Activated CD4-positive, CD25-positive, alpha-beta regulatory T cell treated with anti-CD3 and anti-CD28 coated beads, Interleukin-2, amount 50 U/mL, for 24 hours (primary cell): ENCODE data around the gene ZFAND5.

ENCODE experiments used
- ATAC-seq, 2 donors: fragments of 150-1000 bp; cut with Tn5 transposase; one replicate each; pipeline ENCODE4 v1.10.0; 2021; ENCODE audit warnings: mild to moderate bottlenecking in 1 of 2, moderate library complexity in 1 of 2

ZFAND5 gene, protein sequence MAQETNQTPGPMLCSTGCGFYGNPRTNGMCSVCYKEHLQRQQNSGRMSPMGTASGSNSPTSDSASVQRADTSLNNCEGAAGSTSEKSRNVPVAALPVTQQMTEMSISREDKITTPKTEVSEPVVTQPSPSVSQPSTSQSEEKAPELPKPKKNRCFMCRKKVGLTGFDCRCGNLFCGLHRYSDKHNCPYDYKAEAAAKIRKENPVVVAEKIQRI

DNA sequence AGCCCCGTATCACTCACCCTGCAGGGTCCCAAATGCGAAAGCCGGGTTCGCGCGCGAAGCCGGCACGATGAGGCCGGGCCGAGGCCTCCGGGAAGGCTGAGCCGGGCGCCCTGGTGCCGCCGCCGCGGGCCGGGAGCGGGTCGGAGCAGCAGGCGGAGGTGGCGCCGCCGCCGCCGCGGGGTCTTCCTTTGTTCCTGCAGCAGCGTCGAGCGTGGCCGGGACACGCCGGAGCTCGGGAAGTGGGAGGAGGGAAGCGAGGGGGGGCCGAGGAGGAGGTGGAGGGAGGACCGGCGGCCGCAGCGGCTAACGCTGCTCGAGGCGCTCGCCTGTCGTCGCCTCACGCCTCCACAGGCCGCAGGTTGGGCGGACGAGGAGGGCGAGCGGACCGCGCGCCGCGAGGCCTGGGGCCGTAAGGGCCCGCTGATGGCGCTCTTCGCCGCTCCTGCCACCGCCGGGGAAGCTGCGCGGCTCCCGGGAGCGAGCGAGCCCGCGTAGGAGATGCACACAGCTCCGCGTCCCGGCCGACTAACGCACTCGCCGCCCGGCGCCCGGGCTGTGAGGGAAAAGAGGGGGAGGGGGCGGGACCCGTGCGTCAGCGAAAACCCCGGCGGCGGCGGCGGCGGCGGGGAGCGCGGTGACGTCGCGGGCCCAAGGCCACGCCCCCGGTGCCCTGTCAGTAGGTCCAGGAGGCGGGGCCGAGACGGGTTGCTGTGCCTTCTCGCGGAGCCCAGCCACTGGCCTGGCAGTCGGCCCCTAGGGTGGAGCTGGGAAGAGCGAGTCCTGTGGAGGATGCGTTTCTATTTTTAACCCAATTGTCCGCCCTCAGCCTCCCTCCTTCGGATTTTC, at the start of gene ZFAND5:
Gene ZFAND5 (minus strand): TSS at position 530 of the 846 bp plus-strand sequence. CDS start 4,430 bp downstream, outside the sequence.
- peak; percentile 81 to 82 for ATAC-seq

DNA sequence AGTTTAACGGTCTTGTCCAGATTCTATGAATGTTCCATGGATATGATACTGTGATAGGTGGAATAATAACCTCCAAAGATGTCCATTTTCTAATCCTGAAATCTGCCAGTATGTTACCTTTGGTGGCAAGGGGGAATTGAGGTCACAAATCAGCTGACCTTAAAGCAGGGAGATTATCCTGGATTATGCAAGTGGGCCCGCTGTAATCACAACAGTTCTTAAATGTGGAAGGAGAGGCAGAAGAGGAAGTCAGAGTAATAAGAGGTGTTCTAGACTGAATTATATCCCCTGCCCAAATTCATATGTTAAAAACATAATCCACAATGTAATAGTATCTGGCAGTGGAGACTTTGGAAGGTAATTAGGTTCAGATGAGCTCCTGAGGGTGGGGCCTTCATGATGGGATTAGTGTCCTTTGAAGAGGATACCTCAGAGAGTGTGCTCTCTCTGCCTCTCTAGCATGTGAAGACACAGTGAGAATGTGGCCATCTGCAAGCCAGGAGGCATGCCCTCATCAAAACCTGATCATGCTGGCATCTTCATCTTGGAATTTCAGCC, 47.6 kb upstream of the ZFAND5 start:
- ATAC-seq = no peak

DNA sequence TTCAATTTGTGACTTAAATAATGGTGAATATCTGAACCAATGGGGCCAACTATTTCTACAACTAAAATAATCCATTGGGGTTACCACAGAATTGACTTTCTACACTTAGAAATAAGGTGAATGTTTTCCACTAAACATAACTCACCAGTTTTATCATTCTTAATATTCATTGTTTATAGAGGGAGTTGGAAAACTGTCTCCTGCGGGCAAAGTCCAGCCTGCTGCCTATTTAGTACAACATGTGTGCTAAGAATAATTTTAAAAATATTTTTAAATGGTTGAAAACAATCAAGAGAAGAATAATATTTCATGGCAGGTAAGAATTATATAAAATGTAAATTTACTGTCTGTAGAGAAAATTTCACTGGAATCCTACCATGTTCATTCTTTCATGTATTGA, 45.2 kb upstream of the ZFAND5 start:
- no peak for ATAC-seq

DNA sequence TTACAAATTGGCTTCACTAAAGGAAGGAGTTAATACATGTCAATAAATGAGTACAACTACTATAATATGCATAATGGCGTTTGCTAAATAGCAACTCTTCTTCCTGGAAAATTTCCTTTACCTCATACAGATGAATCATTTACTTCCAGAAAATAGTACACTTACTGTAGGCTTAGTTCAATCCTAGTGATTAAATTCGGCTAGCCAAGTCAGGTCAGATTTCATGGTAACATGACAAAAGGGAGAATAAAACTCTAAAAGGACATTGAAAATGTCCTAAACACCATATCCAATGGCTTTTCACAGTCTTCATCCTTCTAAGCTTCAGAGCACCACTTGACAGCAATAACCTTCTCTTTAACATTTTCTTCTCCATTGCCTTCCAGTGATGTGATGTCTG, 42.1 kb upstream of the ZFAND5 start:
- no peak for ATAC-seq

DNA sequence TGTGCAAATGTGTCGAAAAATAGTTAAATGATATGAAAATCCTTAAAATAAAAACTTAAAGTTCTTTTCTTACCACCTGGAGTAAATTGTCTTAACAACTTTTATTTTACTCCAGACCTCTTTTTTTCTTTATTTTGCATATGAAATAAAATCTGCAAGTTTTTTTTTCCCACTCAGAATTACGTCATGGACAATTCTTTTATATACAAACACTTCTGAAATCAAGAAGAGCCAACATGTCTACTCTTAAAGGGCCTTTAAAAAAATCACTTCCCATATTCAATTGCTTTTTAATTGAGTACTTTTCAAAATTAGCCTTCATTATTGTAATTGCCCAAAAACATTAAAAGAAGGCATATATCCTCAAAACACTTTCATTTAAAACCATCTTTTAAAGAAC, 37.7 kb upstream of the ZFAND5 start:
- ATAC-seq = no peak

DNA sequence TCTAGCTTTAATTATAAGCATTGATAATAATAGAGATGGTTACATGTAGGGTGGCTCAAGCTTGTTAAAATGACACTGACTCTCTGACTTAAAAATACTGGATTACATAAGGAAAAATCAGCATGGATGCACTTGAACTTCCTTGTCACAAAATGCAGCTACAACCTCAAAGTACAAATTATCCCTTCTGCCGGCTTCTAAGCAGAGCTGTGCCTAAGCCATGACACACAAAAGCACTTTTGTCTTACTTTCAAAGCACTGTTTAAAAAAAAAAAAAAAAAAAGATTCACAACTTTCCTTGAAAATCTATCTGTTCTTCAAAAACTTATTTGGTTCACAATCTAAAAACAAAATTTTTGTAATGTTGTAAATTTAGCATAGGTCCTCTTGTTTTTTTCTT, 36.4 kb upstream of the ZFAND5 start:
- no peak for ATAC-seq

DNA sequence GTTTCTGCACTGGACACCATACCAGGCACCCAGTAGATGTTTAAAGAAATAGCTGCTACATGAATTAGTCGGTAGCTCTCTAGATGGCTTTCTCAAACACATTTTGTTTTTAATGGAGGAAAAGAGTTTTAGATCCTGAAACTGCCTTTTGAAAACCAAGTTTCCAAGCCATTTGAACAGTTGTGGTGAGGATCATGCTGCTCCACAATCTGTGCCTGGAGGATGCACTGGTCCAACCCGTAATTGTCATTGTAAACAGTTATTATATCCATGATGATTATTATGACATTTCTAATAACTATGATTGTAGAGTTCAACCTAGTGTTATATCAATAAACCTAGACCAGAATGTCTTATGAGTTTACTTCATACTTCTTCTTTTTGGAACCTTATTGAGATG, 35.9 kb upstream of the ZFAND5 start:
- no peak for ATAC-seq

DNA sequence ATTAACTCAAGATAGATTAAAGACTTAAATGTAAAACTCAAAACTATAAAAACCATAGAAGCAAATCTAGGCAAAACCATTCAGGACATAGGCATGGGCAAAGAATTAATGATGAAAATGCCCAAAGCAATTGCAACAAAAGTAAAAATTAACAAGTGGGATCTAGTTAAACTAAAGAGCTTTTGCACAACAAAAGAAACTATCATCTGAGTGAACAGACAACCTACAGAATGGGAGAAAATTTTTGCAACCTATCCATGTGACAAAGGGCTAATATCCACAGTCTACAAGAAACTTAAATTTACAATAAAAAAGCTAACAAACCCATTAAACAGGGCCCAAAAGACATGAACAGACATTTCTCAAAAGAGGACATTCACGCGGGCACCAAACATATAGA, 34.4 kb upstream of the ZFAND5 start:
- ATAC-seq = no peak

DNA sequence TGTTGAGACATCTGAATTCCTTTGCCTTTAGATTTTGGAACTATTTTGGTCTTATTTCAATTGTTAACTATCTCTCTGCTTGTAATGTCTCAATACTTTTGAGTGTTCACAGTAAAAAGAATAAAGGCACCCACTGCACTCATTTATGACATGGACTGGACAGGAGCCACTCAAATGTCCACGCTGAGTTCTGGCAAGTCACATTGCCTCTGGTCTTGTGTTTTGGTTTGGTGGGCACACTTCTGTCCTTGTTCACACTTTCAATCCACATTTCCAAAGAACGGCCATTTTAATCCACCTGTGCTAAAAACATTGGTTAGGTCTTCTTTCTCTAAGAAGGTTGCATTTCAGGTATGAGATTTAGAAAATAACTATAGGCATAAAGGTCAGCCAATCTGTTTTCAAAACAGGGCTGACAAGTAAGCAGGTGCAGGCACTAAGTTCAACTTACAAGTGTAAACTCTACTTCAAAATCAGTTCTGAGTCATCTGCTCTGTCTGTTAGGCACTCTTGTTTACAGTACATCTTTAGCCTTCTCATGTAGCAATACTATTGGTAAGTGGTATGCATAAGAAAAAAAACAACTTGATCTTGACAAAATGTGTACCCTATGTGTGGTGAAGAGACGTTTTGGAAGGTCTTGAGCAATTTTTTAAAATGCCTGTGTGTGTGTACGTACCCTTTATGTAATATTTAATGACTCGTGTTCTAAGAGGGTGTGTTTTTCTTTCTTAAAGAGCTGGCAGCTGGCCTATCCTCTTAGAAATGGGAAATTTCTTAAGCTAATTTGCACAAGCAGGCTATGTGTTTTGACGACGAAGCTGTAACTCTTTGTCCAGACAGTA, 31.5 kb upstream of the ZFAND5 start:
- peak; percentile 38 to 69 for ATAC-seq

DNA sequence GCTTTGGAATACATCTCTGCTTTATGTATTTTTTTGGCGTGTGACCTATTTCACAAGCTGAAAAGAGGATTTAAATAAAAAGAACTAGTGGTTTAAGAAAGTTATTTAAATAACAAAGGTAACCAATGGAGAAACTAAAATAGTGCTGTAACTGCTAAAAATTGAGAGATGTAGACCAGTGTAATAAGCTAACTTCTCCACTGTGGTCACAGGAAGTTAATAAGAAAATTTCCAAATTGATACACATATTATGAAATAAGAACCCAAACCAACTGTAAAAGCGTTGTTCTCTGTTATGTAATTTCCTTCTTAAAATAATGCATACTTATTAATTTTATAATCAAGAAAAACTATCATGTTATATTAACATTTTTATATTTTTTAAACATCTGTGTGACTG, 29.1 kb upstream of the ZFAND5 start:
- no peak for ATAC-seq

DNA sequence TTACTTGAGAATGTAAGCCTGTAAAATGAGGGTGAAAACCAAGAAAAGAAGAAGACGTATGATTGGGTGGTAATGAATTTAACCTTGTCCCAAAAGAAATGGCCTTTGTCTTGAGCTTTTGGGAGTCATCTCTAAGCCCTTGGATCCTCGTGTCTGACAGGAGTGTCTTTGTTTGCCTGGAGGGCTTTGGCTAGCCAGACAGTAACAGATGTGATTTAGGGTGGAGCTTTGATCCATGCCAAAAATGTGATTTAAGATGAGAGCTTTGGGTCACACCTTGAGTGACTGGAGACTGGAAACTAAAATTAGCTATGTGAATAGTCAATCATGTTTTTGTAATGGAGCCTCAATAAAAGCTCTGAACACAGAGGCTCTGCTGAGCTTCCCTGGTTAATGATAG, 25.9 kb upstream of the ZFAND5 start:
- ATAC-seq = no peak

DNA sequence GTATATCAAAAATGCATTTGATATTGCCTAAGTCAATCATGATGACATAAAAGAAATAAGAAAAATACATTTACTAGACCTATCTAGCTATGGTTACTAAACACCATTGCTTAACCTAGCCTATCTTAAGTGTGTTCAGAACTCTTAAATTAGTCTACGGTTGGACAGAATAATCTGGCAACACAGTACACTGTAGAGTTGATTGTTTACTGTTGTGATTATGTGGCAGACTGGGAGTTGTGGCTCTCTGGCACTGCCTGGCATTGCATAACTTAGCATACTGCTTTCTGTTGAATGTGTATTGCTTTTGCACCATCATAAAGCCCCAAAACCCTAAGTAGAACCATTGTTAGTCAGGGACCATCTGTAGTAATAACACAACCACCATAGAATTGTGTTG, 21.2 kb upstream of the ZFAND5 start:
- no peak for ATAC-seq

DNA sequence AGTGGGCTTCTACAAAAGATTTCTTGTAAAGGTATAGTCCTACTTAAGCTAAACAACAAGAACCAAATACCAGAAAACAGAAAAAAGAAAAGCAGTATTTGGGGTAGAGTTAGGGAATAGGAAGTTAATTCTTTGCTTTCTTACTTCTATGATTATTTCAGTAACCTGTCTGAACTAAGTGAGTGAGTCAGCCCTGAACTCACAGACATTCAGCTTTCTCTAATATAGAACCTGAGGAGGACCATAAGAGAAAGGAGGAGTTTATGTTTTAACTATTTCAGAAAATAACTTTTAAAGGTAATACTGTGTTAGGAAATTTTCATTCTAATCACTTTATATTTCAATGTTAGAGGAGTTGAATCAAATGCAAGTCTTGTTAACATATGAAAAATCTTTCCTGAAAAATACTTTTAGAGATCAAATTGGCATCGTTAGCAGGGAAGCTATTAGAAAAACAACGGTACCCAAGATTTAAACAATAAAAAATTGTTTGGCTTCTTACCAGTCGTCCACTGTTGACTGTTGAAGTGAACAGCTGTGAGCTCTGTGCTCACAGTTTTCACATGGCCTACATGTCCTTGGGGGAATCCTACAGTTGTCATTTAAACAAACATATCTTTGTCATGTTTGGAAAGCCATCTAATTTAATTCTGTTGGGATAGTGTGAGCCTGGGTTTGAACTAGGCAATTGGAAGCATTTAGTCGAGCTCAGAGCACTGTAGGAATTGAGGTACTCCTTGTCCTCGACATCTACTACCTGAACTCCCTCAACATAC, 19.9 kb upstream of the ZFAND5 start:
- ATAC-seq = no peak

DNA sequence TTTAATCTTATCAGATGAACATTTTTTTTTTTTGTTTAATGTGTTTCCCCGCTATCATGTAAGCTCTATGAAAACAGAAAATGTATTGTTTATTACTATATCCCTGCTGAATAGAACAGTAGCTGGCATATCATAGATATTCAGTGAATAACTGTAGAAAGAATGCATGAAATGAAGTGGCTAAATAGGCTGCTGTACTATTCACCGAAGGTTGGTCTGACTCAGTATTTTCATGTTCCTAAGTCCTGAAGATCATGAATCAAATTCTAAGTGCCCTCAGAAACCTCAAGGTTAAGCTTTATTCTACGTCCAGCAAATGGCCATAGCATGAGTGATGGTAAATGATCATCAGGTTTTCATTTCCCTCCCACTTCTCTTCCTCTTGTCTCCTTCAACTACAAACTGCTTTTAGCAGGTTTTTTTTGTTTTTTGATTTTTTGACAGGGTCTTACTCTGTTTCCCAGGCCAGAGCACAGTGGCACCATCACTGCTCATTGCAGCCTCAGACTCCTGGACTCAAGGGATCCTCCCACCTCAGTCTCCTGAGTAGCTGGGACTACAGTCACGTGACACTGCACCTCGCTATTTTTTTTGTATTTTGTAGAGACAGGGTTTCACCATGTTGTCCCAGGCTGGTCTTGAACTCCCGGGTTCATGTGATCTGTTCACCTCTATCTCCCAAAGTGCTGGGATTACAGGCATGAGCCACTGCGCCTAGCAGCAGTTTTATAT, 19.1 kb upstream of the ZFAND5 start:
- ATAC-seq = no peak

DNA sequence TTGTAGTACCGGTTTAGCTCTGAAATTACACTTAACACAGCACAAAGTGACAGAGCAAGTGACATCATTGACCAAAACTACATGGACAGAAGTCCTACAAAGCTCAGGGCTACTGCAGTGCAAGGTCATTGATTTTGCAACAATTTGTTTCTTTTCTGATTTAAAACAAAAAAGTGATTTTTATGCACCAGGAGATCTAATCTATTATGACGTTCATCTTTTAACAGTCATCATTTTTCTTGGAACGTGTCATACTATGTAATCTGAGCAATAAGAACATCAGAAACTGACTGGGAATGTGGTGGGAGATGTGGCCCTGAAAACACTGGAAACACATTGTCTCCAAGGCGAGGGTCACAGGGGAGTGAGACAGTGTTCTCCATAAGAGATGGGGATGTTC, 17.4 kb upstream of the ZFAND5 start:
- ATAC-seq = no peak

DNA sequence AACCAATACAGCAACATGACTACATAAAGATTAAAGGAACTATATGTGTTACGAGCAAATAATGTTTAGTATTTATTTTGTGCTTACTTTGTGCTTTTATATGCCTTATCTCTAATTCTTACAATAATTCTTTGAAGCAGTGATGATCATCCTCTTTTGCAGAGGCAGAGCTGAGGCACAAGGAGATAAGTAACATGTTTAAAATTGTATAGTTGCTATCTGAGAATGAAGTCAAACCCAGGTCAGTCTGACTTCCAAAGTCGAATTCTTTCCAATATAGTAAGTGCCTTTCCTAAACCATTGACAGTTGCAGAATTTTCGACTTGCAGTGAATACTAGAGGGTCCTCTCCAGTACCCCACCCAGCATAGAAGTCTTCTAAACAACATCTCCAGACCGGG, 12.0 kb upstream of the ZFAND5 start:
- no peak for ATAC-seq

DNA sequence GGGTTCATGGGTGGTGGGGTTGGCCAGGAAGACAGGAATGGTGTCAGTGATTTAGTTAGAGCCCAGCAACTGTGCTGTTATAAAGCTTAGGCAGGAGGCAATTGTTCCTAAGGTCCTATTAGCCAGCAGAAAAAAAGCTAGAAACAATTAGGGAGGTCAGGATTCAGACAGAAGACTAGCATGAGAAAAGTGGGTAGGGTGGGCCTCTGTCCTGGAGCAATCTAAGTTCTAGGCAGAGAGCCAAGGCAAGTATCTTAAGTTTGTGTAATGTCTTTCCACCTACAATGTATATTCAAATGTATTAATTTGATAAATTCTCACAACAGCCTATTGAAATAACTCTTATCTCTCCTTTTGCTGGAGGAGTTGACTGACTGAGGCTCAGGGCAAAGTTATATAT, 6.1 kb upstream of the ZFAND5 start:
- no peak for ATAC-seq

DNA sequence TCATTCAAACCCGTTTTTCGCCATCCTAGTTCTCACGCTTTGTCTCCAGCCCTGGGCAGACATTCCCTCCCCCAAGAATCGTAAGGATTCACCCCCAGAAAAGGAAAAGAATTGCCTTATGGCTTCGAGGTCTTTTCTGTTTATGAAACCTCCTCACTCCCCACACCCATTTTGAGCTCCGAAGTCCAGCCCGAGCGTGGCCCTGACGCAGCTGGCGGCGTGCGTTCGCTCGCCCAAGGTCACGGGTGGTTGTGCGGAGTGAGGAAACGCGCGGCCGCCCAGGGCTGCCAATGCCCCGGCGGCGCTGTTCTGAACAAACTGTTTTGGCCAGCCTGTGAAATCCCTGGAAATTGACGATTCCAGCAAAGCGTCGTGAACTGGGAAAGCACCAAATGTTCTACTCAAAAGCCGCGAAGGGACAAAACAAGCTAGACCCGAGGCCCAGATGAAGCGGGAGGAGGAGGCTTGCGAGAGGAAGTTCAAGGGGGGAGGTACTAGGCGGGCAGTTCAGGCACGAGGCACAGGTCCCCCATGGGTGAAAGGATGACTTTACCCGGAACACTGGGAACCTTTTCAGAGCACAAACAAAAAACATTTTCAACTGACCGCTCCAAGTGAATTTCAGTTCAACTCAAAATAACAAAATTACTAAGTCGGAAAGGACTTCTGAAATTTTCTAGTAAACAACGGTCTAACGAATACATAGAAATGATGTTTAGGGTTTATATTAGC, 683 bp upstream of the ZFAND5 start:
- ATAC-seq = peak; percentile 21 to 31

DNA sequence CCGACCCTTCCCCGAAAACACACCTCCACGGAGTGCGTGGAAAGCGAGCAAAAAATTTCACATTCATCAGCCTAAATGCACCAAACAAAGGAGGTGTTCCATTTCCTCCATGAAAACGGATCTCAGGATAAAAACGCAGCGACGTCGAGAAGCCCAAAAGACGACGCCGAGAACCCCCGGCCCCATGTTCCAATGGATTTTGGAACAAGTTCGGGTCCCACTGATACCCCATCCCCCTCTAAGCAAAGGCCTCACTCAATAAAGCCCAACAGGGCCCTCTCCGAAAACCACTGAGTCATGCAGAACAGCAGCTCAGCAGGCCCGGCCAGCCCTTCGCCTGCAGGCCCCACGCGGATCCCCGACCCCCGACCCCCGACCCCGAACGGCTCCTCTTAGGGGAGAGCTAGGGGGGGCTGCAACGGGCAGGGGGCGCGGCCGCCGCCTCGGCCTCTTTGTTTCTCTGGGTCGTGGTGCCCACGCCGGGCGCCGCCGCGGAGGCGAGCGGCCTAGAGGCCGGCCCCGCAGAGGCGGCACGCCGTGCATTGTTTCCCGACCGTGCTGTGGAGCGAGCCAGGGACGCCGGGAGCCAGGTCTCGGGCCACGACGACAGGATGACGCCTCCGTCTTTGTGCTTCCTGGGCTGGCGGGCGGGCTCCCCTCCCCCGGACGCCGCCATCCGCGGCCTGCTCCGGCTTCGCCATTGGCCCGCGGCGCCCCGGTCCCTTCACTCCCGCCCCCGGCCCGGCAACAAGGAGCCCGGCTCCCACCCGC, 915 bp downstream of the ZFAND5 start:
- ATAC-seq = peak; percentile 48 to 51

DNA sequence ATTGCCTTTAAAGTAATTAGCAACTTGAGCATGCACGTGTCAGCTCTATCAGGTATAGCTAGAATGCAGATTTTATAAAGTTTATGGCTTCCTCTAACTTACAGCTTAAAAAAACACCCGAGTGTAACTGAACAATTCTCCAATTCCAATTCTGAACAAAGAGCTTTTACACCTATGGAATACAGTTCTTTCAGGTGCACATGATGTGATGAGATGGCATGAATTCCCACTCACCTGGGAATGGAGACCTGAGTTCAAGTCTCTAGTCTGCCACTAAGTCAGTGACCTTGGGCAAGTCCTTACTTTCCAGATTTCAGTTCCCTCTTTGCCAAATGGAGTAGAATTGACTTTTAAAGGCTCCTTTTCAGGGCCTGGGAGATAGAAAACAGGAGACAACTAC, 1.8 kb downstream of the ZFAND5 start:
- ATAC-seq = no peak
